Stimulated activated CD4-positive, alpha-beta T cell treated with anti-CD3 and anti-CD28 coated beads, TNF-alpha, amount 100 ng/mL, for 4 hours (primary cell): ENCODE results near the gene BRICD5.

Experiments
- DNase-seq, 3 experiments: peaks; one replicate each; pipeline ENCODE4 v3.0.0-alpha.2; 2020; ENCODE audit warnings: low read depth in 3 of 3

The BRICD5 gene

DNA sequence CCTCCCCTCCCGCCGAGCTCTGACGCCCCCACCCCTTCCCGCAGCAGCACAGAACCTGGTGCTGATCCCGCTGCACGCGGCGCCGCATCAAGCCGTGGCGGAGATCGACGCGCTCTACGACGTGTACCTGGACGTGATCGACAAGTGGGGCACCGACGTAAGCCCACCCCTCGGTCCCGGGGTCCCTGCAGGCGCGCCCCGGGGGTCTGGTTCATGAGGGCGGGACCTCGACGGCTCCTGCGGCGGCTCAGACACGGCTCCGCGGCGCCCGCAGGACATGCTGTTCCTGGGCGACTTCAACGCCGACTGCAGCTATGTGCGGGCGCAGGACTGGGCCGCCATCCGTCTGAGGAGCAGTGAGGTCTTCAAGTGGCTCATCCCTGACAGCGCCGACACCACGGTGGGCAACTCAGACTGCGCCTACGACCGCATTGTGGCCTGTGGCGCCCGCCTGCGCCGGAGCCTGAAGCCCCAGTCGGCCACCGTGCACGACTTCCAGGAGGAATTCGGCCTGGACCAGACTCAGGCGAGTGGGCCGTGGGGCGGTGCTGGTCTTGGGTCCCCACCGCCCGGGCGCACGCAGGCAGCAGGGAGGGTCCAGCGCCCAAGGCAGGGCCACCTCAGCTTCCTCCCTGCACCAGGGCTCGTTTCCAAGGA lies 27.0 kb upstream of the BRICD5 start:
- DNase-seq, result no peak

DNA sequence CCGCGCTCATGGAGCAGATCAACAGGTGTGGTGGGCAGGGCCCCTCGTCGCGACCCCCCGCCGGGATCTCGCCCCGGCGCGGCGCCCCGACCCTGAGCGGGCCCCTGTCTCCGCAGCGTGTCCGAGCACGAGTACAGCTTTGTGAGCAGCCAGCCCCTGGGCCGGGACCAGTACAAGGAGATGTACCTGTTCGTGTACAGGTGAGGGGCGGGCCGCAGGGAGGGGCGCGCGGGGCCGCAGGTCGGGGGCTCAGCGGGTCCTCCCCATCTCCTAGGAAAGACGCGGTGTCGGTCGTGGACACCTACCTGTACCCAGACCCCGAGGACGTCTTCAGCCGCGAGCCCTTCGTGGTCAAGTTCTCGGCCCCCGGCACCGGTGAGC lies 26.4 kb upstream of the BRICD5 start:
- DNase-seq, result no peak

DNA sequence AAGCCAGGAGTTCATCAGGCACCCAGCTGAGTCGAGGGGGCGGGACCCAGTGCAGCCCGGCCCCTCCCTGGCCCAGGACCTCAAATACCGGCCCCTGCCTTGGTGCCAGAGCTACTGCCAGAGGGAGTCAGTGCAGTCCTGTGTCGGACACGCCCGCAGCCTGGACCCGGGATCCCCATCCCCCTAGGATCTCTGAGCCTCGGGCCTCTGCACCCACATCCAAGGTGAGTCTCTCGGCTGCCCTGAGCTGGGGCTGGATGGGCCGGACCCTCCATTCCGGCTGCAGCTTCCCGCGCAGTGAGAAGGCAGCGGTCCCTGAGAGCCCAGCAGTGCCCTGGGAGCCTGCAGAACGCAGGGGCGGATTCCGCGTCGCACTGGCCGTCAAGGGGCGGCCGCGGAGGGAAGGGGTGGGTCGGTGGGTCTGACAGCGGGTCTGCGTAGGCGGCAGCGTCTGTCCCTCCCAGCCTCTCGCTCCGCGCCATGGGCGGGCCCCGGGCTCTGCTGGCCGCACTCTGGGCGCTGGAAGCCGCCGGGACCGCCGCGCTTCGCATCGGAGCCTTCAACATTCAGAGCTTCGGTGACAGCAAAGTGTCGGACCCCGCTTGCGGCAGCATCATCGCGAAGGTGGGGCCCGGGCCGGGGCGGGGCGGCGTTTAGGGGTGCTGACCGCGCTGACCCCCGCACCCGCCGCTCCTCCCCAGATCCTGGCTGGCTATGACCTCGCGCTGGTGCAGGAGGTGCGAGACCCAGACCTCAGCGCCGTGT lies 25.9 kb upstream of the BRICD5 start, which contains the start of gene DNASE1L2:
Gene DNASE1L2 (plus strand): TSS at position 108 of the 765 bp plus-strand sequence. CDS start 373 bp downstream, at position 481.
- DNase-seq, result no peak

DNA sequence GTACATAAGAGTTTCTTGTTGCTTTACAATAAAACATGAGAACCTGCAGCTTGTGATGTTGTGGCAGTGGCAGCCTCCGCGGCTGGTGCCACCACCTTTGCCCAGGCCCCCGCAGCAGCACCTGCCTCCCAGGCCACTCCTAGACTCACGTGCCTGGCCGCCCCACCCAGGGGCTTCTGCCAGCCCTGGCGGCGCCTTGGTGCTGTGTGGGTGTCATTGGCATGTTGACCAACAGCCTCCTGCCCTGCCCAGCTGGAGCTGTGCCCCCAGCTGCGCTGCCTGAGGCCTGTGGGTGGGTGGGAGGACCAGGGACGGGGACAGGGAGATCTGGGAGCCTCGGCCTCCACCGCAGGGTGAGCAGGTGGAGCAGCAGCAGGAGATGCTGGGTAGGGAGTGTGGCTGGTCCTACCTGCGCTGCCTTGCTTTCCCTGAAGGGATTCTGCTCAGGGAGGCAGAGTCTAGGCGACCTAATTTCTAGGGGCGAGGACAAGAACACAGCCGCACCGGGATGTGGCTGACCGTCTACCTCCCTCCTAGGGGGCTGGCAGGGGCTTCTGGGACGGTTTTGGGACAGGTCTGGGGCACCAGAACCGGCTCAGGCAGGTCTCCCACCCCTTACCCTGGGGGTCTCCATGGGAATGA lies 25.2 kb upstream of the BRICD5 start:
- no peak for DNase-seq

DNA sequence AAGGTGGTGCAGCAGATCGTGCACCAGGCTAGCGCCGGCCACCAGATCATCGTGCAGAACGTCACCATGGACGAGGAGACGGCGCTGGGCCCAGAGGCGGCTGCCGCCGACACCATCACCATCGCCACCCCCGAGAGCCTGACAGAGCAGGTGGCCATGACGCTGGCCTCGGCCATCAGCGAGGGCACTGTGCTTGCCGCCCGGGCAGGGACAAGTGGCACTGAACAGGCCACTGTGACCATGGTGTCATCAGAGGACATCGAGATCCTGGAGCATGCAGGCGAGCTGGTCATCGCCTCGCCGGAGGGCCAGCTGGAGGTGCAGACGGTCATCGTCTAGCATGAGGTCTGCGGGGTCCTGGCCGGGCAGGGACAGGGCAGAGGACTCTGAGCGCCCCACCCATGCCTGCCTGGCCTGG lies 24.6 kb upstream of the BRICD5 start:
- DNase-seq, result no peak

DNA sequence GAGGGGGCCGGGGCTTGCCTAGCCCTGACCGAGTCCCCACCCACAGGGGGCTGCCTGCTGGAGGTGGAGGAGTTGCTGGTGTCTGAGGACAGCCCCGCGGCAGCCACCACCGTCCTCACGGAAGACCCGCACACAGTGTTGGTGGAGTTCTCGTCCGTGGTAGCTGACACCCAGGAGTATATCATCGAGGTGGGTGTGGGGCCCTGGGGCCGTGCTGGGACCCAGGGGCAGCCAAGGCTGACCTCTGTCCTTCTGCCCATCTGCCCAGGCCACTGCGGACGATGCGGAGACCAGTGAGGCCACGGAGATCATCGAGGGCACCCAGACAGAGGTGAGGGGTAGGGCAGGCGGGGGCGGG lies 24.1 kb upstream of the BRICD5 start:
- no peak for DNase-seq

DNA sequence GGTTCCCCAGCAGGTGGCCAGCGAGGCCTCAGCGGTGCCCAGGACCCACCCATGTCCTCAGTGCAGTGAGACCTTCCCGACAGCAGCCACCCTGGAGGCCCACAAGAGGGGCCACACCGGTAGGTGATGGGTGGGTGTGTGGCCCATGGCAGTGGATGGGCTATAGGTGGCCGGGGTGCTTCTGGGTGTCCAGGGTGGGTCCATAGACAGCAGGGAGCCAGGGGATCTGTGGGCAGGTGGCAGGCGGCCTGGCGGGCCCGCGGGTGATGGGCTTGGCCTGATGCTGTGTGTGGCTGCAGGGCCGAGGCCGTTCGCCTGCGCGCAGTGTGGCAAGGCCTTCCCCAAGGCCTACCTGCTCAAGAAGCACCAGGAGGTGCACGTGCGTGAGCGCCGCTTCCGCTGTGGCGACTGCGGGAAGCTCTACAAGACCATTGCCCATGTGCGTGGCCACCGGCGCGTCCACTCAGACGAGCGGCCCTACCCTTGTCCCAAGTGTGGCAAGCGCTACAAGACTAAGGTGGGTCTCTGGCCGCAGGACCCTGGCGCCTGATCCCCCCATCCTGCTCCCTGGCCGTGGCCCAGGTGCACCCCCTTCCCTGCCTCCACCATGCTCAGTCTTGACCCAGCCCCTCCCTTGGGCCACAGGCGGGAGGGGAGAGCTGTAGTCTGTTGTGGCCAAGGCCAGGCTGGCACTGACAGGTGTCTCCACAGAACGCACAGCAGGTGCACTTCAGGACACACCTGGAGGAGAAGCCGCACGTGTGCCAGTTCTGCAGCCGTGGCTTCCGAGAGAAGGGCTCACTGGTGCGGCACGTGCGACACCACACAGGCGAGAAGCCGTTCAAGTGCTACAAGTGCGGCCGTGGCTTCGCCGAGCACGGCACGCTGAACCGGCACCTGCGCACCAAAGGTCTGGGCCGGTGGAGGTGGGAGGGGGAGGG lies 23.5 kb upstream of the BRICD5 start:
- DNase-seq, result no peak

DNA sequence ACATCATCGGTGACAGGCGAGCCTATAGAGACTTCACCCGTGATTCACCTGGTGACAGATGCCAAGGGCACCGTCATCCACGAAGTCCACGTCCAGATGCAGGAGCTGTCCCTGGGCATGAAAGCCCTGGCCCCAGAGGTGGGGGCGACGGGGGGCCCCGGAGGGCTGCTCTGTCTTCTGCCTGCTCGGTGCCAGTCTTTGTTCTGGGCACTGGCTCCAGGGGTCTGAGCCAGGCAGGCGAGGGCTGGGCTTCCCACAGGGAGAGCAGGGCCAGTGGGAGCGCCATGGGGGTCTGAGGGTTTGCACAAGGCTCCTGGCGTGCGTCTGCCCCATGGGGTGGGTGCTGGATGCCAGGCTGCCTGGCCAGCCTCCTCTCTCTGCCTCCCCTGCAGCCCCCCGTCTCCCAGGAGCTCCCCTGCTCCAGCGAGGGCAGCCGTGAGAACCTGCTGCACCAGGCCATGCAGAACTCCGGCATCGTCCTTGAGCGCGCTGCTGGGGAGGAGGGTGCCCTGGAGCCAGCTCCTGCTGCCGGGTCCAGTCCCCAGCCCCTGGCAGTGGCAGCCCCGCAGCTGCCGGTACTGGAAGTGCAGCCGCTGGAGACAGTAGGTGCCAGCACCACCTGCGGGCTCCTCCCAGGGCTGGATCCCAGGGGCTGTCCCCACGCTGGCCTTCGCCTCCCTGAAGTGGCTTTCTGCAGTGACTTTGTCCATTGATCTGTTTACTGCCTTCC lies 22.5 kb upstream of the BRICD5 start:
- DNase-seq, result no peak

DNA sequence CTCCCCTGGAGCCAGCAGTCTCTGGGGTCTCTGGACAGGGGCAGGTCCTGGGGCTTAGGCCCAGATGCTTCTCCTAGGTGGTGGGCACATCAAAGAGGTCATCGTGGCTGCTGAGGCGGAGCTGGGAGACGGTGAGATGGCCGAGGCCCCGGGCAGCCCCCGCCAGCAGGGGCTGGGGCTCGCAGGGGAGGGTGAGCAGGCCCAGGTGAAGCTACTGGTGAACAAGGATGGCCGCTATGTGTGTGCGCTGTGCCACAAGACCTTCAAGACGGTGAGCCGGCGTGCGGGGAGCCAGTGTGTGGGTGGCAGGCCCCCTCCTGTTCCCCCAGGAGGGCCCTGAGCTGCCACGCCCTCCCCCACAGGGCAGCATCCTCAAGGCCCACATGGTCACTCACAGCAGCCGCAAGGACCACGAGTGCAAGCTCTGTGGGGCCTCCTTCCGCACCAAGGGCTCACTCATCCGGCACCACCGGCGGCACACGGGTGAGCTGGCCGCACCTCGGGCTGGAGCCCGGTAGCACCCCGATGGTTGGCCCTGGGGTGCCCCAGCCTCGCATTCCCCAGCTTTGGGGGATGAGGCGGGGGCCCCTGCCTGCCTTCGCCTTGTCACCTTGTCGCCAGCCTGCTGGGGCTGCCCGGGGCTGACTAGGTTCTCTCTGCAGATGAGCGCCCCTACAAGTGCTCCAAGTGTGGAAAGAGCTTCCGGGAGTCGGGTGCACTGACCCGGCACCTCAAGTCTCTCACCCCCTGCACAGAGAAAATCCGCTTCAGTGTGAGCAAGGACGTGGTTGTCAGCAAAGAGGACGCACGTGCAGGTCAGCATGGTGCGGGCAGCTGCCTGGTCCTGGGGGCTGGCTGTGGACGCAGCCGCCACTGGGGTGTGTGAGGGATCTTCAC lies 21.7 kb upstream of the BRICD5 start:
- no peak for DNase-seq

DNA sequence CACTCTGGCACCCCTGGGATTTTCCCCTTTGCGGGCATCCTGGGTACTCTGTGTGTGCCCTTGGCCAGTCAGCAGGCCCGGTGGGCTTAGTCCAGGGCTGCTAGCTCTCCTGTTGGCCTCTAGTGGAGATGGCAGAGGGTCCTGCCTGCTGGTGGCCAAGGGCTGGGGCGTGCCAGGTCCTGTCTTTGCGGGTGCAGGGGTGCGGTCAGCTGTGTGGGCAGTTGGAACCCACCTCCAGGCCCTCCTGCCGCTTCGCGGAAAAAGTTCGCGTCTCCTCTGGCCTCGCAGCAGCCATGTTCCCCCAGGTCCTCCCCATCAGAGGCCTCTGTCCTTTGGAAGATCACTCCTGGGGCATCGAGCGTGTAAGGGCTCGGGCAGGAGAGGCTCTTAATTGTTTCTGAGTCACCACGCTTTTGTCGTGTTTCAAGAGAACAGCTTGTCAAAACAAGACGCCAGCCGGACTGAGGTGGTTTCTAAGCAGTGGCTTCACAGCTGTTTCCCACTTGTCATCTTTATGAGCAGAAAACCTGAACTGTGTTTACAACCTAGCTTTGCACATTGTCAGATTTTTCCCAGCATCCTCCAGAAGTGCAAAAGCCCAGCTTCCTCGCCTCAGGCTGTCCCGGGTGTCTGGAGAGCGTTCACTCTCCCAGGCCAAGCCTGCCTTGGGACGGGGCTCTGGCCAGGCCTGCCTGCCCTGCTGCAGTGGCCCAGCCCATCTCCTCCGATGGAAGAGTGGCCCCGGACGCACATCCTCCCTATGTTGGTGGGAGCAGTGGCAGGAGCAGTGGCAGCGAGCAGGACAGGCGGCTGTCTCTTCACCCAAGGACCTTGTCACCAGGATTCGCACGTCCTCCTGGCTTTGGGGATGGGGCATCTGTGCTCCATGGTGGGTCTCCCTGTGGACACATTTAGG lies 20.6 kb upstream of the BRICD5 start:
- no peak for DNase-seq

DNA sequence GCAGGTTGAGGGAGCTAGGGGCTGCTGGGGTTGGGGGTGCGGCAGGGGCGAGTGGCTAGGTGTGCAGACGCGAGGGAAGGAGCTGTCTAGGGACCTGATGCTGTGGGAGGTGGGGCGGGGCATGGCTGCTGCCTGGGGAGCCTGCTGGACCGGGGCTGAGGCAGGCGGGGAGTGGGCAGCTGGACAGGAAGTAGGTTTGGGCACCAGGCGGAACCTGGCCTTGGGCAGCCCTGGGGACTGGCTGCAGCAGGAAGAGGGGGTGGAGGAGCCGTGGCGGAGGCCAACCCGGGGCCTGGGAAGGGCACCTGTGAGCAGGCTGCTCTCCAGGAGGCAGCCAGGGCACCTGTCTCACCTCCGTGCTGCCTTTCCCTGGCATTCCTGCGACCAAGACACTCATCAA lies 19.7 kb upstream of the BRICD5 start:
- DNase-seq, result no peak

DNA sequence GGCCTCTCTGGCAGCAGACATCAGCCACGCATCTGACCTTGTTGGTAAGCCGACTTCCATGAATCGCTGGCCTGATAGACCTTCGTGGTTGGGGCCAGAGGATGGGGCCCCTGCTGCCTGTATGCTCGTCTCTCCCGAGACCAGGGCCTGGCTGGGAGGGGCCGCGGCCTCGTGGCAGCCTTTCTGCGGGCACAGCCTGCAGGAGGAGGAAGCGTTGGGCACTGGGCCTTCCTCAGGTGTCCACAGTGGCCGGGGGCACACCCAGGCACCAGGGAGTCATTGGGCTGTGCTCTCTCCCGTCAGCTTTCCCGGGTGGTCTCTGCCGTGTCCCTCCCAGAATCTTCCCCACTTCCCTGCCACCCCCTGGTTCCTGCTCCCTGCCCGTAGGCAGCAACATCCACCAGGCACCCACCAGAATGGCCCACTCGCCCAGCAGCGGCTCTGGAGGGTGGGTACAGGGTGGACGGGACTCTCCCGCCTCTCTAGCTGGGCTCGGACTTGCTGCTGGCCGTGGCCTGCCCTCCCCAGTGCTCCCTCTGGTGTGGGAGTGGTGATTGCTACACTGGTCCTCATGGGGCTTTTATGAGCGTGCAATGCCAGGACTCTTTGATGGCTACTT lies 19.1 kb upstream of the BRICD5 start:
- DNase-seq, result no peak

DNA sequence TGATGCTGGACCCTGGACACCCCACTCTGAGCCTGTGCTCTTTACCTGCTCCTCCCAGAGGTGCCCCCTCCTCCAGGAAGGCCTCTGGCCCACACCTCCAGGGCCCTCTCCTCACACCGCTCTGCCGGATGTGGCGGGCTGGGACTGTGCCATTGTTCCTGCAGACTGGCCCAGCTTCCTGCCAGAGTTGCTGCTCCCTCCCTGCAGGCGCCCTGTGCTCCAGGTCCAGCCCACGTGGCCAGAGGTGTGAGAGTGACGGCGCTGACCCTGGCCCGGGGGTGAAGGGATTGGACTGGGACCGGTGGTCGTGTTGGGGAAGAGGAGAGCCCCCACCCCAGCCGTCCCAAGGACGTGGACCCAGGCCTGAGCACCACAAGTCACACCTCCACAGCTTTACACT lies 18.4 kb upstream of the BRICD5 start:
- DNase-seq, result no peak

DNA sequence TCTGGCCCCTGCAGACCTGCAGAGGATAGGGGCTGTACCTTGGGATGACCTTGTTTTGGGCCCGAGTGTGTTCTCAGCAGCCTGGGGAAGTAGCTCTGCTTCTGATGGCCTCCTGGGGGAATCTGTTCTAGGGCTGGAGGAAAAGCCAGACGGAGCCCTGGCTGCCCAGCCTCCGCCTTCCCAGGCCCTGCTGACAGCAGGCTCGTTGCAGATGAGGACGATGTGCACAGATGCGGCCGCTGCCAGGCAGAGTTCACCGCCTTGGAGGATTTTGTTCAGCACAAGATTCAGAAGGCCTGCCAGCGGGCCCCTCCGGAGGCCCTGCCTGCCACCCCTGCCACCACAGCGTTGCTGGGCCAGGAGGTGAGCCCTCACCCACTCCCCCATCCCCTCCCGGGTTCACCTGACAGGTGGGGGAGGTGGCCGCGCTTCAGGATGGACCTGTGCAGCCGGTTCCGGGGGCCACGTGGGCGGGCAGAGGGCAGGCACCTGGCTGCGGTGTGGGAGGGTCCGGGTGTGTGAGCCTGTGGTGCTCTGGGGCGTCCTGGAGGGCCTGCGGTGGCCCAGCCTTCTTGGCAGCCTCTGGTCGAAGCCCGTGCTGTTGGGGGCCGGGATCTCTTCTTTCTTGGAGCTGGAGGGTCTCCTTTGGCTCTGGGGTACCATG lies 17.6 kb upstream of the BRICD5 start:
- DNase-seq, result no peak

DNA sequence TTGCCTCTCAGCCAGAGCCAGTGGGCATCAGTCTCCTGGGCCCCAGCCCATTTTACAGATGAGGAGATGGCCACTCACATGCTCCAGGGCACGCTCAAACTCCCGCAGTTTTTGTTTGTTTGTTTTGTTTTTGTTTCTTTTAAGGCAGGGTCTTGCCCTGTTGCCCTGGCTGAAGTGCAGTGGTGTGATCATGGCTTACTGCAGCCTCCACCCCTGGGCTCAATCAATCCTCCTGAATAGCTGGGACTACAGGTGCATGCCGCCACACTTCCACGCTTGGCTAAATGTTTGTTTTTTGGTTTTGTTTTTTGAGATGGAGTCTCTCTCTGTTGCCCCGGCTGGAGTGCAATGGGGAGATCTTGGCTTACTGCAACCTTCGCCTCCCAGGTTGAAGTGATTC lies 16.3 kb upstream of the BRICD5 start:
- no peak for DNase-seq

DNA sequence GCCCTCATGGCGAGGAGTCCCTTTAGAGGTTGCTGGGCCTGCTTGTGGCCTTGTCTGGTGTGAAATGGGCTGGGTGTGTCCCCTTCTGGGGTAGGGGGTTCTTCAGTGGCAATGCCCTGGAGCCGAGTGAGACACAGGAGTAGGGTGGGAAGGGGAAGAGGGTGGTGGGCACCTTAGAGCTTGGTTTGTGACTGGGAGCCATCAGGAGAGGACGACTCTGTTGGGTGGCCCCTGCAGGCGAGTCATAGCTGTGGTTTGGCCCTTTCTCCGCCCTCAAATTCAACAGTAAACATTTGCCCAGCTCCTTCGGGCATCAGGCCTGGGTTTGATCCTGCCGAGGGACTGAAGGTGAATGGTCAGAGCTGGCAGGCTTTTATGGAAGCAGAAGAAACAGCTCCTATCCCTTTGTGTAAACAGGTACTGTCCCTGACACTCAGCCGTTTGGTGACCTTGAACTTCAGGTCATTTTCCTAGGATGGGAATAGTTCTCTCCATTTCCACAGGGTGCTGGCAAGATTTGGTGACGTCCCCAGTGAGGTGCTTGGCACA lies 15.7 kb upstream of the BRICD5 start:
- no peak for DNase-seq

DNA sequence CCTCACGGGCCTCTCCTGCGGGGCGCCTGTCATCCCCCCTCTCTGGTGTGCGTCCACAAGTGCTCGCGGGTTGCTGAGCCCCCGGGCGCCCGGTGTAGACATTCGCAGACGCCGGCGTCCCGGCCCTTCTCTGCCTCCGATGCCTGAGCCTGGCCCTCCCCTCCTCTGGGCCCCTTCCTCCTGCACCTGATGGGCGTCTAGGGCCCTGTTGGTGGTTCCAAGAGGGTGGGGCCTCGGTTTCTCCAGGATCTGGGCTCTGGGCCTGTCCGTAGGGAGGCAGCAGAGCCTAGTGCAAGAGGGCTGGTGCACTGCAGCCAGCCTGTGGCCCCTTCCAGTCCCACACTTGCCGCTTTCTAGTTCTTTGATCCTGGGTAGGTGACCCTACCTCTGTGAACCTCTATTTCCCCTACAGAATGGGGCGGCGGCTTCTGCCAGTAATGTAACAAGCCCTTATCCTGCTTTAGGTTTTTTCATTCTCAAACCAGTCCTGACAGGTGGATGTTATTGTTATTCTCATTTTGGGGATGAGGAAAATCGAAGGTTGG lies 13.4 kb upstream of the BRICD5 start:
- DNase-seq, result no peak
